ENCODE measurements around the gene SLC25A25. TPM values are rescaled to one million over a fixed set of nuclear protein-coding genes. Genes with fewer than 3 reads are reported as not detected.
A peak's percentile ranks its signal among the peaks of the same experiment; 100 is the strongest.

Gene SLC25A25
- total RNA-seq, 2 donors from 2014 or later, result 26.0 to 33.1 TPM

DNA sequence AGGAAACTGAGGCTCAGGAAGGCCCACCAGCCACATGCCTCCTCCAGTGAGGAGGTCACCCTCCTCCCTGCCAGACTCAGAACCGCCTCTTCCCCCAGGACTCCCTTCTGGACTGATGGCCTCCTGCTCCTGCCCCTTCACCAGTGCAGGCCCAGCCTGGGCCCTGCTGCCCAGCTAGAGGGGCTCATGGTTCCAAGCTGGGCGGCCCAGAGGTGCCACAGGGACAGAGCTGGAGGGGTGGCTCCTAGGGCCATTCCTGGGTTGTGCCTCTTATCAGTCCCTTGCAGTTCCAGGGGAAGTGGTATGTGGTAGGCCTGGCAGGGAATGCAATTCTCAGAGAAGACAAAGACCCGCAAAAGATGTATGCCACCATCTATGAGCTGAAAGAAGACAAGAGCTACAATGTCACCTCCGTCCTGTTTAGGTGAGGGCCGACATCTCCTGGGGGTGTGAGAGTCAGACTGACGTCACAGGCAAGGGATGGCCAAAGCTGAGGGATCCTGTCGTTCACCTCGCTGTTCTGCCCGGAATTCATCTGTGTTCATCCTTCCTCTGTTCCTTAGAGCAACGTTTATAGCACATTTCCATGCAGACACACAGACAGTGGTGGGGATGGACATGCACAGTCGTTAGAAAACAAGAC lies 82.0 kb downstream of the SLC25A25 start:
- 60% methylated on average over 11 of the region's 11 CpGs for WGBS
- no peak overlapping the region for H3K4me3 ChIP-seq

DNA sequence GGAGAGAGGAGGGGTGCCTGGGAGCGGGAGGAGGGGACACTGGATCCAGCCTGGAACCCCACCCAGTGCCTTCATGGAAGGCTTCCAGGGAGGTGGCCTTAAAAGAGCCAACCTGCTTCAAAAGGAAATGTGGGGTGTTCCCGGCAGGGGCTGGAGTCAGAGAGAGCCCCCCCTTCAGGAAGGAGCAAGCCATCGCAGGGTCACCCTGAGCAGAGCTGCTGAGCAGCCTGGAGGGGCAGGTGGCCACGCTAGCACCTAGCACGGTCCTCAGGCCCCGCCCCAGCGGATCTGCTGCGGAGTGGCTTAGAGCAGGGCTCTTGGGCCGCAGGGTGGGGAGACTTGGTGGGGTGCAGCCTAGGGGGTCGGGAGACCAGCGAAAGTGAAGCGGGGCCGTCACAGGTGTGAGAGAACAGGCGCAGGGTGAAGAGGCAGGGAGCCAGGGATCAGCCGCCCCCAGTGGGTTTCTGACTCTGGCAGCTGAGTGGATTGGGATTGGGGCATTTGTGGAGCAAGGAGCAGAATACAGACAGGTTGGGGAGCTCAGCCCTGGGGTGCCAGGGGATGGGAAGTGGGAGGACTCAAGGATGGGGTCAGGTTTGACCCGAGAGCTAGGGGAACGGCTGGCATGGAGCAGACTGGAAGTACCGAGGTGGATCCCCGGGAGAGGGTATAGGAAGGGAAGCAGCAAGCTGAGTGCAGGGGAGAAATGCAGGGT lies 82.7 kb downstream of the SLC25A25 start:
- Histone ChIP-seq H3K9me3 (no peaks in the 10 kb centered on the region), H3K27me3 (replicated peaks; ENCODE audit: insufficient read depth) (no peaks in the 10 kb centered on the region), H3K4me3 (no peak overlapping the region), H3K27ac (no peak overlapping the region), H3K36me3 (no peaks in the 10 kb centered on the region), H3K4me1 (replicated peaks) (peaks cover 5% of the 10 kb centered on the region)
- intact Hi-C loops (cut with DNase I), result no loop called here
- DNase-seq (ENCODE audit: low spot score), result no peak
- WGBS, result 69% methylated on average over 19 of the region's 19 CpGs
- no peak for TF ChIP-seq POLR2AphosphoS5 (IDR thresholded peaks at IDR 0.05)
- TF ChIP-seq, protein P1, sequence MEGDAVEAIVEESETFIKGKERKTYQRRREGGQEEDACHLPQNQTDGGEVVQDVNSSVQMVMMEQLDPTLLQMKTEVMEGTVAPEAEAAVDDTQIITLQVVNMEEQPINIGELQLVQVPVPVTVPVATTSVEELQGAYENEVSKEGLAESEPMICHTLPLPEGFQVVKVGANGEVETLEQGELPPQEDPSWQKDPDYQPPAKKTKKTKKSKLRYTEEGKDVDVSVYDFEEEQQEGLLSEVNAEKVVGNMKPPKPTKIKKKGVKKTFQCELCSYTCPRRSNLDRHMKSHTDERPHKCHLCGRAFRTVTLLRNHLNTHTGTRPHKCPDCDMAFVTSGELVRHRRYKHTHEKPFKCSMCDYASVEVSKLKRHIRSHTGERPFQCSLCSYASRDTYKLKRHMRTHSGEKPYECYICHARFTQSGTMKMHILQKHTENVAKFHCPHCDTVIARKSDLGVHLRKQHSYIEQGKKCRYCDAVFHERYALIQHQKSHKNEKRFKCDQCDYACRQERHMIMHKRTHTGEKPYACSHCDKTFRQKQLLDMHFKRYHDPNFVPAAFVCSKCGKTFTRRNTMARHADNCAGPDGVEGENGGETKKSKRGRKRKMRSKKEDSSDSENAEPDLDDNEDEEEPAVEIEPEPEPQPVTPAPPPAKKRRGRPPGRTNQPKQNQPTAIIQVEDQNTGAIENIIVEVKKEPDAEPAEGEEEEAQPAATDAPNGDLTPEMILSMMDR (IDR thresholded peaks at IDR 0.05), result peak in 1 of 4 experiments; percentile 37

More for the DNA sequence above, 82.0 kb downstream of the SLC25A25 start:
- H3K27me3 ChIP-seq (replicated peaks; ENCODE audit: insufficient read depth), result no peaks in the 10 kb centered on the region
- H3K9me3 ChIP-seq, result no peaks in the 10 kb centered on the region
- H3K27ac ChIP-seq, result peak overlapping the region in 1 of 2 donors; percentile 63
- intact Hi-C loops (cut with DNase I), result no loop called here
- TF ChIP-seq POLR2A (IDR thresholded peaks at IDR 0.05), result no peak
- TF ChIP-seq, protein P1 (IDR thresholded peaks at IDR 0.05), result no peak
- TF ChIP-seq POLR2AphosphoS5 (IDR thresholded peaks at IDR 0.05), result no peak
- H3K4me1 ChIP-seq (replicated peaks), result peaks cover 5% of the 10 kb centered on the region
- no peak for DNase-seq (ENCODE audit: low spot score)
- no peaks in the 10 kb centered on the region for H3K36me3 ChIP-seq

DNA sequence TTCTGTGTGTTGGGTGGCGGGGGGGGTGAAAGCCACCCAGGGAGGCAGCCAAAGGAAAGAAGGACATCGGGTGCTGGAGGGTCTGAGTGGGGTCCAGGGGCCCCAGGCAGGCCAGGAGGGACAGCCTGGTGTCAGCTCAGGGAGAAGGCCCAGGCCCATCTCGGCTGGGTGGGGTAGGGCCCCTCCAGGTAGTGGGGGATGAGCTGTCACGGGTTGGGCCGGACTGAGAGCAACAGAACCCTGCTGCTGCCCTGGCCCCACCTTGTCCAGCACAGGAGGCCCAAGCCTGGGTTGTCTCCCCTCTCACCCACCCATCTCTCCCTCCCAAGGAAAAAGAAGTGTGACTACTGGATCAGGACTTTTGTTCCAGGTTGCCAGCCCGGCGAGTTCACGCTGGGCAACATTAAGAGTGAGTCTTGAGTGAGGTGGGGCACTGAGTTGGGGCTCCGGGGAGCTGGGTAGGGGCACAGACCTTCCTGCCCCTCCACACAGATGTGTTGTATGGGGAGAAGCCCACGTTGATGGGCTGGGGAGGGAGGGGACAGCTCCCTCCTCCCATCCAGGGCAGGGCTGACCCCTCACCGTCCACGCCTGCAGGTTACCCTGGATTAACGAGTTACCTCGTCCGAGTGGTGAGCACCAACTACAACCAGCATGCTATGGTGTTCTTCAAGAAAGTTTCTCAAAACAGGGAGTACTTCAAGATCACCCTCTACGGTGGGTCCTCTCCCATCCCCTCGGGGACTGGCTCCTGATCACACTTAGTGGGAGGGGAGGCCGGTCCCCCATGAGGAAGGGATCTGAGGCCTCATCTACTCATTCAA lies 83.5 kb downstream of the SLC25A25 start:
- TF ChIP-seq, protein P1 (IDR thresholded peaks at IDR 0.05), result no peak
- TF ChIP-seq POLR2AphosphoS5 (IDR thresholded peaks at IDR 0.05) (no peak), POLR2A (IDR thresholded peaks at IDR 0.05) (no peak)
- 87% methylated on average over 18 of the region's 18 CpGs for WGBS
- H3K27ac ChIP-seq, result no peak overlapping the region

DNA sequence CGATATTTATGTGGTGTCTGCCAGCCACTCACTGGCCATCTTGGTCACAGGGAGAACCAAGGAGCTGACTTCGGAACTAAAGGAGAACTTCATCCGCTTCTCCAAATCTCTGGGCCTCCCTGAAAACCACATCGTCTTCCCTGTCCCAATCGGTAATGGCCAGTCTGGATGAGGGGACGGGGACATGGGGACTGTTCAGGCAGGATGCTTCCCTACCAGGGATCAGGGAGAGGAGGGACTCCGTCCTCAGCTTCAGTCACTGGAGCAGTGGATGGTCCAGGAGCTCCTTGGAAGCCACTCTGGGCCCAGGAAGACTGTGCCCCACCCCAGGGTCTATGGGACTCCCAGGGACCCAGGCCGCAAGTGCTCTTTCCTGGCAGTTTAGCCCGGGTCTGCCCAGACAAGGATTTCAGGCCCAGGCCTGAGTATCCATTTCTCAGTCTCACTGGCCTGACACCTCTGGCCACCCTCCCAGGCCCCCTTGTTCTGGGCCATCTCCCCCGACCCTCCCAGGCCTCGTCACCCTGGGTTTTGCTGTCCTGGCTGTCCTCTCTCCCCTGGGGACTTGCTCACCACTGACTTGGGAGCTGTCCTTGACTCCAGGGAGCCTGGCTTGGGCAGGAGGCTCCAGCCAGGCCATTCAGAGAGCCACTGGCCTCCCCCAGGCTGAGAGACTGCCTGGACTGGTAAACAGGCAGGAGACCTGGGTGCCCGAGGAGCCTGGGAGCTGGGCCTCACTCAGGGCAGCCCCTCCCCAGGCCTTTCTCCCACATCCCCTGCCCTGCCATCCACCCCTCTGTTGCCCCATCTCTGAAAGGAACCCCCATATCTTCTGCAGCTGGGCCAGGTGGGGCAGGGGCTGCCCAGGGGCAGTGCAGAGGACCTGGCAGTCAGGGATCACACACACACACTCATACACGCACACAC lies 84.4 kb downstream of the SLC25A25 start:
- Histone ChIP-seq H3K36me3 (no peaks in the 10 kb centered on the region), H3K4me1 (replicated peaks) (peaks cover 5% of the 10 kb centered on the region), H3K9me3 (no peaks in the 10 kb centered on the region), H3K27ac (no peak overlapping the region), H3K27me3 (replicated peaks; ENCODE audit: insufficient read depth) (no peaks in the 10 kb centered on the region), H3K4me3 (no peak overlapping the region)
- no peak for TF ChIP-seq POLR2AphosphoS5 (IDR thresholded peaks at IDR 0.05)
- TF ChIP-seq POLR2A (IDR thresholded peaks at IDR 0.05), result no peak
- TF ChIP-seq, protein P1 (IDR thresholded peaks at IDR 0.05), result no peak
- intact Hi-C loops (cut with DNase I), result no loop called here
- WGBS, result 93% methylated on average over 13 of the region's 13 CpGs
- no peak for DNase-seq (ENCODE audit: low spot score)

More for the DNA sequence above, 83.5 kb downstream of the SLC25A25 start:
- intact Hi-C loops (cut with DNase I), result no loop called here
- no peaks in the 10 kb centered on the region for H3K36me3 ChIP-seq
- no peaks in the 10 kb centered on the region for H3K9me3 ChIP-seq
- no peak for DNase-seq (ENCODE audit: low spot score)
- no peak overlapping the region for H3K4me3 ChIP-seq
- no peaks in the 10 kb centered on the region for H3K27me3 ChIP-seq (replicated peaks; ENCODE audit: insufficient read depth)
- peaks cover 5% of the 10 kb centered on the region for H3K4me1 ChIP-seq (replicated peaks)

Measured in prostate gland (tissue), 2 donors.